ENCODE measurements around the gene IGF2BP2.

Gene IGF2BP2

GRCh38 chr3:185658504-185658912 is 166.3 kb downstream of the IGF2BP2 start:
- no peak overlapping the region for H3K27ac ChIP-seq (replicated peaks)
- no peak overlapping the region for H3K4me3 ChIP-seq (replicated peaks; ENCODE audit: insufficient read depth, low read length)
- H3K27me3 ChIP-seq (ENCODE audit: insufficient read depth, poor library complexity, severe bottlenecking) = peaks cover 2% of the 10 kb centered on the region
- no peak for DNase-seq (ENCODE audit: low read depth in 1 of 2, low spot score in 1 of 2)
- TF ChIP-seq SPI1 (IDR thresholded peaks at IDR 0.05; ENCODE audit: borderline replicate concordance, low read depth) = no peak
- TF ChIP-seq REST (IDR thresholded peaks at IDR 0.05; ENCODE audit: insufficient replicate concordance, low read depth) = no peak
- no peak for TF ChIP-seq GABPA (IDR thresholded peaks at IDR 0.05; ENCODE audit: low read depth)
- TF ChIP-seq CTCF (IDR thresholded peaks at IDR 0.05; ENCODE audit: insufficient read depth, low read length) = no peak
- no peak for TF ChIP-seq POLR2AphosphoS5 (IDR thresholded peaks at IDR 0.05; ENCODE audit: low read depth)

- peaks cover 2% of the 10 kb centered on the region for H3K27me3 ChIP-seq (ENCODE audit: insufficient read depth, poor library complexity, severe bottlenecking)
- H3K27ac ChIP-seq (replicated peaks) = no peak overlapping the region
- TF ChIP-seq CTCF (IDR thresholded peaks at IDR 0.05; ENCODE audit: insufficient read depth, low read length) (no peak), SPI1 (IDR thresholded peaks at IDR 0.05; ENCODE audit: borderline replicate concordance, low read depth) (no peak), REST (IDR thresholded peaks at IDR 0.05; ENCODE audit: insufficient replicate concordance, low read depth) (no peak), POLR2AphosphoS5 (IDR thresholded peaks at IDR 0.05; ENCODE audit: low read depth) (no peak), GABPA (IDR thresholded peaks at IDR 0.05; ENCODE audit: low read depth) (no peak)
- no peak for DNase-seq (ENCODE audit: low read depth in 1 of 2, low spot score in 1 of 2)
- no peak overlapping the region for H3K4me3 ChIP-seq (replicated peaks; ENCODE audit: insufficient read depth, low read length)
These were observed 166.9 kb downstream of the IGF2BP2 start for GRCh38 chr3:185657691-185658503.

GRCh38 chr3:185657211-185657610 is 167.6 kb downstream of the IGF2BP2 start:
- H3K27ac ChIP-seq (replicated peaks) = no peak overlapping the region
- TF ChIP-seq REST (IDR thresholded peaks at IDR 0.05; ENCODE audit: insufficient replicate concordance, low read depth) (no peak), CTCF (IDR thresholded peaks at IDR 0.05; ENCODE audit: insufficient read depth, low read length) (no peak), GABPA (IDR thresholded peaks at IDR 0.05; ENCODE audit: low read depth) (no peak), POLR2AphosphoS5 (IDR thresholded peaks at IDR 0.05; ENCODE audit: low read depth) (no peak), SPI1 (IDR thresholded peaks at IDR 0.05; ENCODE audit: borderline replicate concordance, low read depth) (no peak)
- no peak for DNase-seq (ENCODE audit: low read depth in 1 of 2, low spot score in 1 of 2)
- H3K27me3 ChIP-seq (ENCODE audit: insufficient read depth, poor library complexity, severe bottlenecking) = peaks cover 2% of the 10 kb centered on the region
- no peak overlapping the region for H3K4me3 ChIP-seq (replicated peaks; ENCODE audit: insufficient read depth, low read length)

Measured in HL-60 (cell line).